HG03045 (cell line): ENCODE data around the gene B3GALT6.

Source experiments
- ATAC-seq: cut with Tn5 transposase; IDR thresholded peaks from one replicate; pipeline ENCODE4 v1.9.1; 2021; ENCODE audit warnings: mild to moderate bottlenecking, moderate library complexity; ENCODE audit not compliant: unreplicated experiment

B3GALT6 gene

DNA sequence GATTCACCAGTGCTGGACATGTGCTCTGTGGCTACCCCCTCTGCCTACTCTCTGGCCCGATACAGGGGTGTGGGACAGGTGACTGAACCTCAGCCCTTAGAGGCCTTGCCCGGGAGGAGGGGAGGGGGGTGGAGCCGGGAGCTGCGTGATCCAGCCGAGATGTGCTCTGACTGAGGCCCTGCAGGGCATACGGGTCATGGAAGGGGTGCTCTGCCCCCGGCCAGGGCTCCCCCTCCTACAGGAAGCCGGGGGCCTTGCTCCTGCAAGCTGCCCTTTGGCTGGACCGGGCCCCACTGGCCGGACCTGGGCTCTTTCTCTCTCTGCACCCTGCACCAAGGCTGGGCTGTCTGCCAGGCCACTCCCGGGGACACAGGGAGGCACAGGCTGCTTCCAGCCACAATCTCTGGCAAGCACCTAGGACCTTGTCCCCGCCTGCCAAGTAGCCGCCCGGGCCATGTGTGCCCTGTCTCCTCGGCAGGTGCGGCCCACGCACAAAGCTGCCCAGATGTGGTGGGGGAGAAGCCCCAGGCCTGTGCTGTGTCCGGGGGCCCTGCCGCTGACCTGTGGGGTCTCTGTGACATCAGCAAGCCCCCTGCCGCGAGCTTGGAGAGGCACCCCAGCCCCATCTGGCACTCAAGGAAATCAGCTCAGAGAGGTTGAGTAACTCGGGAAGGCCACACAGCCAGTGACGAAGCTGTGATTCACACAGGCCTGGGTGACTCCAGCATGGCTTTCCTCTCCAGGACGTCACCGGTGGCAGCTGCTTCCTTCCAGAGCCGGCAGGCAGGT is 49.7 kb downstream of the B3GALT6 start:
- ATAC-seq, result no peak

DNA sequence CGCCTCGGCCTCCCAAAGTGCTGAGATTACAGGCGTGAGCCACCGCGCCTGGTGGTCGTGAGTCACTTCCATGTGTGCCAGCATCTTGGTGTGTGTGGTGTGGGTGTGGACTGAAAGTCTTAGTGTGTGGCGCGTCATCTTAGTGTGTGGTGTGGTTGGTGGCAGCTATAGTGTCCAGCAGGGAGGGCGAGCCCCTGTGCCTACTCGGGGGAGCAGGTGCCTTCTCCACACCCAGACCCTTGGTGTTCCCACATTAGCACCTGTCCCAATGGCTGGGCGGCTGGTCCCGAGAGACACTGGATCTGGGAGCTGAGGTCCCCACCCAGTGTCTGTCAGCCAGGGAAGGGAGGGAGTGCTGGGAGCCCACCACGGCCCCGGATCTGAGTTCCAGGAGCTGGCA is 51.0 kb downstream of the B3GALT6 start:
- no peak for ATAC-seq

GRCh38 chr1:1283821-1284220 is 51.8 kb downstream of the B3GALT6 start:
- no peak for ATAC-seq
